Keratinocyte (primary cell): ENCODE data around the gene BRSK2. TPM values are rescaled to one million over a fixed set of nuclear protein-coding genes. Genes with fewer than 3 reads are reported as not detected.

Source experiments
- DNase-seq: peaks from one replicate; pipeline ENCODE4 v3.0.0-alpha.2; 2011; ENCODE audit warnings: low read depth, missing footprints, low spot score
- FAIRE-seq: peaks from 2 replicates; lab custom pipeline; 2011; peaks lifted over from hg19 to GRCh38; lab: Jason Lieb, UNC
- H2AFZ ChIP-seq: 2 replicates; pipeline ENCODE4 v1.6.0; 2012; ENCODE audit warnings: low read length, control low read depth, inconsistent platforms; ENCODE audit not compliant: control insufficient read depth
- H3K27ac ChIP-seq: 2 replicates; pipeline ENCODE4 v1.5.1; 2011; ENCODE audit warnings: low read length; ENCODE audit not compliant: control insufficient read depth, insufficient read depth
- H3K27me3 ChIP-seq: 3 replicates; pipeline ENCODE4 v1.6.0; 2011; ENCODE audit warnings: low read length; ENCODE audit not compliant: control insufficient read depth, insufficient read depth; ENCODE audit errors: extremely low read depth
- H3K36me3 ChIP-seq, 2 experiments: 2 replicates in 1 of 2; 3 replicates in 1 of 2; pipeline ENCODE4 v1.5.1; 2011; ENCODE audit warnings: low read length in 2 of 2, mild to moderate bottlenecking in 1 of 2; ENCODE audit not compliant: control insufficient read depth in 2 of 2, insufficient read depth in 2 of 2; ENCODE audit errors: extremely low read depth in 1 of 2
- H3K4me1 ChIP-seq: 3 replicates; pipeline ENCODE4 v1.5.1; 2011; ENCODE audit warnings: low read length; ENCODE audit not compliant: control insufficient read depth, insufficient read depth; ENCODE audit errors: extremely low read depth
- H3K4me2 ChIP-seq: 3 replicates; pipeline ENCODE4 v1.6.0; 2011; ENCODE audit warnings: low read depth, low read length; ENCODE audit not compliant: control insufficient read depth, insufficient read depth; ENCODE audit errors: extremely low read depth
- H3K4me3 ChIP-seq, 3 experiments: fragments of 200-600 bp in 1 of 3; sonication (generic) in 1 of 3; 2 replicates in 2 of 3; 3 replicates in 1 of 3; pipeline ENCODE4 v1.5.1; 2011 to 2016; ENCODE audit warnings: low read length in 3 of 3, mild to moderate bottlenecking in 3 of 3, control low read depth in 2 of 3, inconsistent platforms in 1 of 3, low read depth in 1 of 3, mixed read lengths in 1 of 3, mixed run types in 1 of 3, moderate library complexity in 1 of 3; ENCODE audit not compliant: control insufficient read depth in 2 of 3, insufficient read depth in 2 of 3; ENCODE audit errors: extremely low read depth in 1 of 3
- H3K79me2 ChIP-seq: 2 replicates; pipeline ENCODE4 v1.6.0; 2012; ENCODE audit warnings: low read length; ENCODE audit not compliant: control insufficient read depth, insufficient read depth
- H3K9ac ChIP-seq: 3 replicates; pipeline ENCODE4 v1.6.0; 2011; ENCODE audit warnings: low read length; ENCODE audit not compliant: control insufficient read depth, insufficient read depth; ENCODE audit errors: extremely low read depth
- H3K9me1 ChIP-seq: 3 replicates; pipeline ENCODE4 v1.6.0; 2011; ENCODE audit warnings: low read length; ENCODE audit not compliant: control insufficient read depth, insufficient read depth; ENCODE audit errors: extremely low read depth
- H3K9me3 ChIP-seq: 2 replicates; pipeline ENCODE4 v1.5.1; 2012; ENCODE audit warnings: low read depth, low read length; ENCODE audit not compliant: control insufficient read depth
- H4K20me1 ChIP-seq: 3 replicates; pipeline ENCODE4 v1.6.0; 2011; ENCODE audit warnings: low read length; ENCODE audit not compliant: control insufficient read depth, insufficient read depth; ENCODE audit errors: extremely low read depth
- CTCF ChIP-seq, 3 experiments: IDR thresholded peaks in 1 of 3; conservative IDR thresholded peaks in 1 of 3; optimal IDR thresholded peaks in 1 of 3; 2 replicates in 2 of 3; 3 replicates in 1 of 3; pipeline versions ENCODE3 to v1.5.1; 2011; ENCODE audit warnings: low read length in 3 of 3, mild to moderate bottlenecking in 3 of 3, moderate library complexity in 2 of 3, control low read depth in 1 of 3, inconsistent platforms in 1 of 3; ENCODE audit not compliant: insufficient read depth in 2 of 3; ENCODE audit errors: extremely low read depth in 1 of 3
- EZH2 ChIP-seq: IDR thresholded peaks from one replicate; pipeline ENCODE4 v1.6.1; 2012; ENCODE audit warnings: inconsistent platforms, mild to moderate bottlenecking, low read length, moderate library complexity
- dilution Hi-C: fragments of 300-500 bp; cut with MboI; formaldehyde crosslinking; loops from one replicate; pipeline ENCODE4 v1.7.0; 2020; ENCODE audit warnings: low sequenced_read_pairs; ENCODE audit not compliant: extremely low pct_ligation_motif_present
- polyA plus RNA-seq, 5 experiments: library from polyadenylated mRNA; depleted of rRNA in 3 of 5; stranded (reverse) in 3 of 5; stranded (forward) in 1 of 5; unstranded in 1 of 5; fragments of >200 nt; gene quantifications; 1 replicate in 1 of 5; 2 replicates in 3 of 5; 3 replicates in 1 of 5; pipeline versions ENCODE4 v1.2.1 to v1.2.3, GENCODE V29; 2011 to 2012; ENCODE audit warnings: missing spikeins in 2 of 5, low read depth in 1 of 5, low replicate concordance in 1 of 5

BRSK2 gene
- polyA plus RNA-seq, 1 donor (not counting 4 experiments of a cell fraction or from before 2014, with no cell fraction given): 0.09 TPM

GRCh38 chr11:1348146-1348795 lies 41.5 kb upstream of the BRSK2 start:
- TF ChIP-seq CTCF (optimal IDR thresholded peaks at IDR 0.05 in 1 of 3, IDR thresholded peaks at IDR 0.05 in 1 of 3, conservative IDR thresholded peaks at IDR 0.05 in 1 of 3; ENCODE audit: extremely low read depth in 1 of 3, insufficient read depth in 2 of 3, low read length in 3 of 3) (no peak), EZH2 (no peak)
- FAIRE-seq (no peak), DNase-seq (no peak)
- dilution Hi-C loops: no loop called here
- Histone ChIP-seq H3K36me3 (no peaks in the 10 kb centered on the region), H3K4me1 (no peaks in the 10 kb centered on the region), H3K9me1 (no peaks in the 10 kb centered on the region), H3K79me2 (no peaks in the 10 kb centered on the region), H3K27me3 (peaks cover 5% of the 10 kb centered on the region), H3K4me2 (no peak overlapping the region), H3K4me3 (no peak overlapping the region), H2AFZ (no peak overlapping the region), H3K27ac (no peak overlapping the region), H4K20me1 (no peaks in the 10 kb centered on the region), H3K9ac (no peak overlapping the region), H3K9me3 (no peaks in the 10 kb centered on the region)

GRCh38 chr11:1348796-1349326 lies 40.9 kb upstream of the BRSK2 start:
- DNase-seq: no peak
- dilution Hi-C loops: no loop called here
- TF ChIP-seq CTCF (optimal IDR thresholded peaks at IDR 0.05 in 1 of 3, IDR thresholded peaks at IDR 0.05 in 1 of 3, conservative IDR thresholded peaks at IDR 0.05 in 1 of 3; ENCODE audit: extremely low read depth in 1 of 3, insufficient read depth in 2 of 3, low read length in 3 of 3) (no peak), EZH2 (no peak)
- Histone ChIP-seq H2AFZ (no peak overlapping the region), H4K20me1 (no peaks in the 10 kb centered on the region), H3K79me2 (no peaks in the 10 kb centered on the region), H3K9me3 (no peaks in the 10 kb centered on the region), H3K27ac (no peak overlapping the region), H3K9ac (no peak overlapping the region), H3K27me3 (peaks cover 9% of the 10 kb centered on the region), H3K4me3 (no peak overlapping the region), H3K4me2 (no peak overlapping the region), H3K9me1 (no peaks in the 10 kb centered on the region), H3K36me3 (no peaks in the 10 kb centered on the region), H3K4me1 (no peaks in the 10 kb centered on the region)
- no peak for FAIRE-seq
